Endothelial cell (in vitro differentiated cells): ENCODE data around the gene CRISPLD2. TPM values are rescaled to one million over a fixed set of nuclear protein-coding genes. Genes with fewer than 3 reads are reported as not detected.

Experiments used
- DNase-seq: peaks from one replicate; pipeline ENCODE4 v3.0.0; 2021; ENCODE audit warnings: low spot score
- H3K27ac Mint-ChIP-seq: one replicate; pipeline ENCODE4 v1.8.0; 2021; ENCODE audit warnings: mixed read lengths, inconsistent platforms; ENCODE audit not compliant: unreplicated experiment
- H3K27me3 Mint-ChIP-seq: one replicate; pipeline ENCODE4 v1.8.0; 2021; ENCODE audit warnings: mild to moderate bottlenecking, moderate library complexity, mixed read lengths, inconsistent platforms; ENCODE audit not compliant: unreplicated experiment
- H3K36me3 Mint-ChIP-seq: one replicate; pipeline ENCODE4 v1.8.0; 2021; ENCODE audit warnings: mild to moderate bottlenecking, low read depth, mixed read lengths, inconsistent platforms; ENCODE audit not compliant: unreplicated experiment
- H3K4me1 Mint-ChIP-seq: one replicate; pipeline ENCODE4 v1.8.0; 2021; ENCODE audit warnings: mild to moderate bottlenecking, mixed read lengths, inconsistent platforms; ENCODE audit not compliant: unreplicated experiment
- H3K4me3 Mint-ChIP-seq: one replicate; pipeline ENCODE4 v1.8.0; 2021; ENCODE audit warnings: mild to moderate bottlenecking, mixed read lengths, inconsistent platforms; ENCODE audit not compliant: unreplicated experiment
- H3K9me3 Mint-ChIP-seq: one replicate; pipeline ENCODE4 v1.8.0; 2021; ENCODE audit warnings: mixed read lengths, inconsistent platforms; ENCODE audit not compliant: unreplicated experiment
- CTCF ChIP-seq: fragments of 200-600 bp; sonication (generic); IDR thresholded peaks from one replicate; pipeline ENCODE4 v1.5.0; 2021; ENCODE audit warnings: antibody characterized with exemption; ENCODE audit not compliant: unreplicated experiment
- total RNA-seq: library from RNA; stranded (reverse); fragmentation: NEBNext Ultra II Directional; extraction: Animal tissue kit (Norgen Biotek cat#: 25700); gene quantifications from one replicate; pipeline ENCODE4 v1.2.1, GENCODE V29; 2021; ENCODE audit not compliant: unreplicated experiment

Gene CRISPLD2
- total RNA-seq, 1 donor from 2014 or later, result 0.54 TPM

- no peak for TF ChIP-seq CTCF
- Mint-ChIP-seq H3K36me3 (no peaks in the 10 kb centered on the region), H3K9me3 (no peaks in the 10 kb centered on the region), H3K4me3 (no peak overlapping the region), H3K4me1 (no peaks in the 10 kb centered on the region), H3K27me3 (peaks cover 2% of the 10 kb centered on the region), H3K27ac (no peak overlapping the region)
- no peak for DNase-seq
These were observed 59.0 kb downstream of the CRISPLD2 start for GRCh38 chr16:84878770-84879169.

GRCh38 chr16:84879569-84880487 is 60.0 kb downstream of the CRISPLD2 start:
- Mint-ChIP-seq H3K36me3 (no peaks in the 10 kb centered on the region), H3K4me3 (no peak overlapping the region), H3K27ac (no peak overlapping the region), H3K9me3 (no peaks in the 10 kb centered on the region), H3K27me3 (peaks cover 2% of the 10 kb centered on the region), H3K4me1 (peaks cover 6% of the 10 kb centered on the region)
- TF ChIP-seq CTCF, result no peak
- DNase-seq, result no peak

- DNase-seq, result no peak
- no peaks in the 10 kb centered on the region for H3K36me3 Mint-ChIP-seq
- peaks cover 16% of the 10 kb centered on the region for H3K4me1 Mint-ChIP-seq
- H3K27me3 Mint-ChIP-seq, result peaks cover 2% of the 10 kb centered on the region
- H3K27ac Mint-ChIP-seq, result no peak overlapping the region
- H3K4me3 Mint-ChIP-seq, result no peak overlapping the region
- no peaks in the 10 kb centered on the region for H3K9me3 Mint-ChIP-seq
- no peak for TF ChIP-seq CTCF
These were observed 62.1 kb downstream of the CRISPLD2 start for GRCh38 chr16:84881702-84882521.

GRCh38 chr16:84883301-84883700 is 63.5 kb downstream of the CRISPLD2 start:
- DNase-seq, result no peak
- no peaks in the 10 kb centered on the region for H3K9me3 Mint-ChIP-seq
- H3K36me3 Mint-ChIP-seq, result no peaks in the 10 kb centered on the region
- peaks cover 17% of the 10 kb centered on the region for H3K4me1 Mint-ChIP-seq
- no peak for TF ChIP-seq CTCF
- H3K27ac Mint-ChIP-seq, result no peak overlapping the region
- H3K4me3 Mint-ChIP-seq, result no peak overlapping the region
- peaks cover 2% of the 10 kb centered on the region for H3K27me3 Mint-ChIP-seq
